OCI-LY7 (cell line): ENCODE measurements around the gene SYT7. TPM values are rescaled to one million over a fixed set of nuclear protein-coding genes. Genes with fewer than 3 reads are reported as not detected.
A peak's percentile ranks its signal among the peaks of the same experiment; 100 is the strongest.

Source experiments
- Bru-seq: library from RNA; stranded (reverse); fragments of 400-500 nt; gene quantifications from one replicate; lab custom pipeline; 2021; lab: Mats Ljungman, UMichigan
- BruChase-seq, 2 experiments: library from RNA; stranded (reverse); fragments of 400-500 nt; gene quantifications; one replicate each; lab custom pipeline; 2021; lab: Mats Ljungman, UMichigan
- BruUV-seq: library from RNA; stranded (reverse); fragments of 400-500 nt; replicated peaks from 2 replicates; lab custom pipeline; 2021; lab: Mats Ljungman, UMichigan
- CTCF ChIA-PET: fragments of 300-600 bp; sonication (Branson Sonifier 250); formaldehyde crosslinking; loops from one replicate; lab custom pipeline; 2022; ENCODE audit warnings: antibody characterized with exemption; ENCODE audit not compliant: unreplicated experiment; lab: Charles Lee
- POLR2A ChIA-PET: fragments of 300-600 bp; sonication (Branson Sonifier 250); formaldehyde crosslinking; loops from one replicate; lab custom pipeline; 2022; ENCODE audit warnings: antibody characterized with exemption; lab: Charles Lee
- DNase-seq: peaks from one replicate; pipeline ENCODE4 v3.0.0-alpha.2; 2015; ENCODE audit warnings: low spot score
- H2AFZ ChIP-seq: fragments of 200-600 bp; sonication (generic), shearing (Covaris generic); 2 replicates; pipeline ENCODE4 v1.6.1; 2014; ENCODE audit warnings: mild to moderate bottlenecking, antibody characterized with exemption, low read length, moderate library complexity
- H3K27ac ChIP-seq: fragments of 200-600 bp; sonication (generic); 2 replicates; pipeline ENCODE4 v1.5.1; 2014; ENCODE audit warnings: mixed run types, low read depth, mild to moderate bottlenecking, moderate library complexity, low read length, inconsistent platforms; ENCODE audit not compliant: poor library complexity, severe bottlenecking
- H3K36me3 ChIP-seq: fragments of 200-600 bp; sonication (generic); 2 replicates; pipeline ENCODE4 v1.6.1; 2014; ENCODE audit warnings: mild to moderate bottlenecking, antibody characterized with exemption, low read length, moderate library complexity, mixed read lengths; ENCODE audit not compliant: insufficient read depth
- H3K4me1 ChIP-seq: fragments of 200-600 bp; sonication (generic); 2 replicates; pipeline ENCODE4 v1.5.1; 2014; ENCODE audit warnings: mild to moderate bottlenecking, low read length; ENCODE audit not compliant: insufficient read depth, poor library complexity, severe bottlenecking
- H3K4me2 ChIP-seq: fragments of 200-600 bp; sonication (generic); 2 replicates; pipeline ENCODE4 v1.6.1; 2014; ENCODE audit warnings: mild to moderate bottlenecking, low read length
- H3K4me3 ChIP-seq: fragments of 200-600 bp; sonication (generic); 2 replicates; pipeline ENCODE4 v1.5.1; 2014; ENCODE audit warnings: mild to moderate bottlenecking, low read depth, low read length; ENCODE audit not compliant: poor library complexity, severe bottlenecking
- H3K79me2 ChIP-seq: fragments of 200-600 bp; sonication (generic); 2 replicates; pipeline ENCODE4 v1.6.1; 2016; ENCODE audit warnings: low read depth, mild to moderate bottlenecking, low read length, moderate library complexity, mixed read lengths; ENCODE audit not compliant: insufficient read depth
- H3K9me2 ChIP-seq: fragments of 200-600 bp; sonication (generic); 2 replicates; pipeline ENCODE4 v1.6.1; 2016; ENCODE audit warnings: mild to moderate bottlenecking, low read length, mixed read lengths; ENCODE audit not compliant: insufficient read depth
- H3K9me3 ChIP-seq: fragments of 200-600 bp; sonication (generic); 2 replicates; pipeline ENCODE4 v1.6.1; 2014; ENCODE audit warnings: mild to moderate bottlenecking, mixed run types, low read length, mixed read lengths
- H4K20me1 ChIP-seq: fragments of 200-600 bp; sonication (generic); 2 replicates; pipeline ENCODE4 v1.6.1; 2014; ENCODE audit warnings: mild to moderate bottlenecking, antibody characterized with exemption, low read length, moderate library complexity, mixed read lengths; ENCODE audit not compliant: insufficient read depth
- EZH2phosphoT487 ChIP-seq: fragments of 200-600 bp; sonication (generic); IDR thresholded peaks from 2 replicates; pipeline ENCODE4 v1.6.1; 2018; ENCODE audit warnings: low read depth, borderline replicate concordance, mild to moderate bottlenecking, mixed run types, antibody characterized with exemption, low read length, moderate library complexity, mixed read lengths
- intact Hi-C: fragments of 100-400 bp; cut with micrococcal nuclease; formaldehyde crosslinking; loops from one replicate; pipeline ENCODE4 v1.10.0; 2022; ENCODE audit not compliant: unreplicated experiment
- long read RNA-seq: library from polyadenylated mRNA; stranded (forward); transcript quantifications from one replicate; pipeline ENCODE4 v2.0.0, GENCODE V29; 2022
- total RNA-seq, 2 experiments: library from RNA; depleted of rRNA in 1 of 2; stranded (reverse); fragments of >200 nt in 1 of 2; shearing (Covaris generic) in 1 of 2; gene quantifications; 2 replicates each; pipeline ENCODE4 v1.2.3, GENCODE V29; 2014 to 2022
- TF ChIP-seq, protein P1 (sequence below): fragments of 200-600 bp; sonication (generic); conservative IDR thresholded peaks from 2 replicates; pipeline ENCODE4 v1.5.1; 2014; ENCODE audit warnings: mild to moderate bottlenecking, antibody characterized with exemption, low read length, moderate library complexity, mixed read lengths

Gene SYT7, protein sequence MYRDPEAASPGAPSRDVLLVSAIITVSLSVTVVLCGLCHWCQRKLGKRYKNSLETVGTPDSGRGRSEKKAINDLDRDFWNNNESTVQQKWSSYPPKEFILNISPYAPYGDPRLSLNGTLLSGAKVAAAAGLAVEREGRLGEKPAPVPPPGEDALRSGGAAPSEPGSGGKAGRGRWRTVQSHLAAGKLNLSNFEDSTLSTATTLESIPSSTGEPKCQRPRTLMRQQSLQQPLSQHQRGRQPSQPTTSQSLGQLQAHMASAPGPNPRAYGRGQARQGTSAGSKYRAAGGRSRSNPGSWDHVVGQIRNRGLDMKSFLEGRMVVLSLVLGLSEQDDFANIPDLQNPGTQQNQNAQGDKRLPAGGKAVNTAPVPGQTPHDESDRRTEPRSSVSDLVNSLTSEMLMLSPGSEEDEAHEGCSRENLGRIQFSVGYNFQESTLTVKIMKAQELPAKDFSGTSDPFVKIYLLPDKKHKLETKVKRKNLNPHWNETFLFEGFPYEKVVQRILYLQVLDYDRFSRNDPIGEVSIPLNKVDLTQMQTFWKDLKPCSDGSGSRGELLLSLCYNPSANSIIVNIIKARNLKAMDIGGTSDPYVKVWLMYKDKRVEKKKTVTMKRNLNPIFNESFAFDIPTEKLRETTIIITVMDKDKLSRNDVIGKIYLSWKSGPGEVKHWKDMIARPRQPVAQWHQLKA
- total RNA-seq (2014; rRNA removed; shearing (Covaris generic)) = not detected in 2 replicates
- not detected in 2 replicates for total RNA-seq (2022)
- percentile 3 among the genes with signal in this experiment for Bru-seq, nascent RNA
- not detected for BruChase-seq, experiment 1, labeled RNA remaining after a 6-hour chase
- BruChase-seq, experiment 2, labeled RNA remaining after a 2-hour chase = percentile 2 among the genes with signal in this experiment
- long read RNA-seq = 0 reads

GRCh38 chr11:61581030-61581928 is at the start of gene SYT7:
Gene SYT7 (minus strand): TSS chr11:61581076. CDS start chr11:61580820, 256 bp downstream.
- Histone ChIP-seq H2AFZ (no peak within 1 kb of the TSS), H3K27ac (no peak within 1 kb of the TSS), H3K4me1 (no peaks in the 10 kb centered on the region), H3K9me2 (no peaks in the 10 kb centered on the region), H3K4me3 (peak within 1 kb of the TSS; percentile 60), H3K4me2 (peak within 1 kb of the TSS; percentile 60), H4K20me1 (no peaks in the 10 kb centered on the region), H3K36me3 (no peaks in the 10 kb centered on the region), H3K79me2 (no peaks in the 10 kb centered on the region), H3K9me3 (no peaks in the 10 kb centered on the region)
- TF ChIP-seq, protein P1, sequence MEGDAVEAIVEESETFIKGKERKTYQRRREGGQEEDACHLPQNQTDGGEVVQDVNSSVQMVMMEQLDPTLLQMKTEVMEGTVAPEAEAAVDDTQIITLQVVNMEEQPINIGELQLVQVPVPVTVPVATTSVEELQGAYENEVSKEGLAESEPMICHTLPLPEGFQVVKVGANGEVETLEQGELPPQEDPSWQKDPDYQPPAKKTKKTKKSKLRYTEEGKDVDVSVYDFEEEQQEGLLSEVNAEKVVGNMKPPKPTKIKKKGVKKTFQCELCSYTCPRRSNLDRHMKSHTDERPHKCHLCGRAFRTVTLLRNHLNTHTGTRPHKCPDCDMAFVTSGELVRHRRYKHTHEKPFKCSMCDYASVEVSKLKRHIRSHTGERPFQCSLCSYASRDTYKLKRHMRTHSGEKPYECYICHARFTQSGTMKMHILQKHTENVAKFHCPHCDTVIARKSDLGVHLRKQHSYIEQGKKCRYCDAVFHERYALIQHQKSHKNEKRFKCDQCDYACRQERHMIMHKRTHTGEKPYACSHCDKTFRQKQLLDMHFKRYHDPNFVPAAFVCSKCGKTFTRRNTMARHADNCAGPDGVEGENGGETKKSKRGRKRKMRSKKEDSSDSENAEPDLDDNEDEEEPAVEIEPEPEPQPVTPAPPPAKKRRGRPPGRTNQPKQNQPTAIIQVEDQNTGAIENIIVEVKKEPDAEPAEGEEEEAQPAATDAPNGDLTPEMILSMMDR = no peak
- no peak for TF ChIP-seq EZH2phosphoT487
- intact Hi-C loops = no loop called here
- ChIA-PET CTCF (no interaction called here), POLR2A (no interaction called here)
- BruUV-seq = no TSS peak
- peak; percentile 95 for DNase-seq

GRCh38 chr11:61630089-61630488 is 49.2 kb upstream of the SYT7 start:
- Histone ChIP-seq H4K20me1 (no peaks in the 10 kb centered on the region), H3K9me3 (no peaks in the 10 kb centered on the region), H3K27ac (no peak overlapping the region), H3K36me3 (no peaks in the 10 kb centered on the region), H3K79me2 (no peaks in the 10 kb centered on the region), H3K9me2 (no peaks in the 10 kb centered on the region), H3K4me1 (no peaks in the 10 kb centered on the region), H3K4me2 (no peak overlapping the region), H2AFZ (no peak overlapping the region), H3K4me3 (no peak overlapping the region)
- no TSS peak for BruUV-seq
- POLR2A ChIA-PET = no interaction called here
- TF ChIP-seq EZH2phosphoT487 = no peak
- TF ChIP-seq, protein P1 = no peak
- intact Hi-C loops = no loop called here
- CTCF ChIA-PET = no interaction called here
- no peak for DNase-seq
